GM10248 (cell line): ENCODE data around the gene LAPTM5.
A peak's percentile ranks its signal among the peaks of the same experiment; 100 is the strongest.

Experiments
- CTCF ChIA-PET: fragments of 300-600 bp; sonication (Branson Sonifier 250); formaldehyde crosslinking; extraction: SDS; loops from one replicate; lab custom pipeline; 2021; ENCODE audit warnings: antibody characterized with exemption; lab: Yijun Ruan, JAX
- POLR2A ChIA-PET: fragments of 350-650 bp; sonication (Branson Sonifier 250); formaldehyde crosslinking; extraction: SDS; loops from one replicate; lab custom pipeline; 2020; ENCODE audit warnings: antibody characterized with exemption; lab: Yijun Ruan, JAX
- DNase-seq: peaks from one replicate; pipeline ENCODE4 v3.0.0; 2012; ENCODE audit errors: extremely low spot score
- TF ChIP-seq, protein P1 (sequence below): IDR thresholded peaks from 2 replicates; pipeline ENCODE4 v1.5.1; 2012; ENCODE audit warnings: mild to moderate bottlenecking, low read depth; ENCODE audit errors: extremely low read depth, missing control alignments, control extremely low read depth

Gene LAPTM5

DNA sequence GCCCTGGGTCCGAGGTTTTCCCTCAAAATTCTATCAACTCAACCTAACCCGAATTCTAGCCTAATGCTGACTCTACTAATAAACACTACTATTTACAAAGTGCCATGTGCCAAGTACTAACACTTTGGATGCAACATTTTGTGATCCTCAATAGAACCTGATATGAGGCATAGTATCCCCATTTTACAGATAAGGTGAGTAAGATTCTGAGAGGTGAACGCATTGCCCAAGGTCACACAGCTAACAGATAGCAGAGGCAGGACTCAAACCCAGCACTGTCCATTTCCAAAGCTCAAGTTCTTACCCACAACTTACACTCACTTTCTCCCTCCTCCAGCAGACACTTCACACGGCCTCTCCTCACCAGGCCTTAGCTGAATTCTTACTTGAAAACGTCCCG is 46.0 kb upstream of the LAPTM5 start:
- DNase-seq, result no peak
- ChIA-PET POLR2A (no interaction called here), CTCF (interaction anchor here (0.9 to 15.9 kb wide), 14 partner anchors 11 to 122 kb away, joined by 3 to 246 read pairs (median 10); partner anchors contain the start of gene SDC3)
- TF ChIP-seq, protein P1, sequence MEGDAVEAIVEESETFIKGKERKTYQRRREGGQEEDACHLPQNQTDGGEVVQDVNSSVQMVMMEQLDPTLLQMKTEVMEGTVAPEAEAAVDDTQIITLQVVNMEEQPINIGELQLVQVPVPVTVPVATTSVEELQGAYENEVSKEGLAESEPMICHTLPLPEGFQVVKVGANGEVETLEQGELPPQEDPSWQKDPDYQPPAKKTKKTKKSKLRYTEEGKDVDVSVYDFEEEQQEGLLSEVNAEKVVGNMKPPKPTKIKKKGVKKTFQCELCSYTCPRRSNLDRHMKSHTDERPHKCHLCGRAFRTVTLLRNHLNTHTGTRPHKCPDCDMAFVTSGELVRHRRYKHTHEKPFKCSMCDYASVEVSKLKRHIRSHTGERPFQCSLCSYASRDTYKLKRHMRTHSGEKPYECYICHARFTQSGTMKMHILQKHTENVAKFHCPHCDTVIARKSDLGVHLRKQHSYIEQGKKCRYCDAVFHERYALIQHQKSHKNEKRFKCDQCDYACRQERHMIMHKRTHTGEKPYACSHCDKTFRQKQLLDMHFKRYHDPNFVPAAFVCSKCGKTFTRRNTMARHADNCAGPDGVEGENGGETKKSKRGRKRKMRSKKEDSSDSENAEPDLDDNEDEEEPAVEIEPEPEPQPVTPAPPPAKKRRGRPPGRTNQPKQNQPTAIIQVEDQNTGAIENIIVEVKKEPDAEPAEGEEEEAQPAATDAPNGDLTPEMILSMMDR, result no peak

DNA sequence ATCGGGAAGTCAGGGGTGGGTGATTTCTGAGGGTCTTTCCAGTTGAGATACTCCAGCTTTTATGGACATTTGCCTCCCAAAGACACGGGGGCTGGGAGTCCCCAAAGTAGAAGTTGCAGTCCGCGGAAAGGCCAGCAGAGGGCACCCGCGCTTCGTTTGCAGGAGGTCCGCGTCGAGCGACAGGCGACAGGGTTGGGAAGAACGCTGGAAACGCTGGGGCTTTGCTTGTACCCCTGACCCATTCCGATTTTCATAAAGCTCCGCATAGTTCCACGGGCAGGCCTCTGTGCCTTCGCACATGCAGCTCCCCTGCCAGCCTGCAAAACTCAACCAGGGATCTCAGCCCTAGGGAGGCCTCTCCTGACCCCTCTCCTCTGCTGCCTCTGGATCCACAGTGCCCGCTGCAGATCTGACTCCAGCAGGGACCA is 44.2 kb upstream of the LAPTM5 start:
- CTCF ChIA-PET, result interaction anchor here (0.7 to 15.9 kb wide), 50 partner anchors 9 to 269 kb away, joined by 3 to 246 read pairs (median 6); partner anchors contain the start of genes MATN1 and SDC3

DNA sequence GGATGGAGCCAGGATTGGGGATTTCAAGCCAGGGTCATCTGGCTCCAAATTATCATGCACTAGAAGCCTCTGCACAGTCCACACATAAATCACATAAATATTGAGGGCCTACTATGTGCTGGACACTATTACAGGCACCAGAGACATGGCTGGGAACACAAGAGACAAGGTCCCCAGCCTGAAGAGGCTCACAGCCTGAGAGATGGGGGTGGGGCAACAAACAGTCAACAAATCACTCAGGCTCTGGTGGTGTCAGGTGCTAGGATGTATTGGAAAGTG is 41.6 kb upstream of the LAPTM5 start:
- no peak for DNase-seq
- TF ChIP-seq, protein P1, result no peak
- CTCF ChIA-PET, result interaction anchor here (1.4 to 15.9 kb wide), 3 partner anchors 17 to 127 kb away, joined by 3 to 246 read pairs (median 245); partner anchors contain the start of gene SDC3
- POLR2A ChIA-PET, result no interaction called here

More for the DNA sequence above, 44.2 kb upstream of the LAPTM5 start:
- POLR2A ChIA-PET, result no interaction called here
- TF ChIP-seq, protein P1, result peak; percentile 97
- peak; percentile 76 for DNase-seq

DNA sequence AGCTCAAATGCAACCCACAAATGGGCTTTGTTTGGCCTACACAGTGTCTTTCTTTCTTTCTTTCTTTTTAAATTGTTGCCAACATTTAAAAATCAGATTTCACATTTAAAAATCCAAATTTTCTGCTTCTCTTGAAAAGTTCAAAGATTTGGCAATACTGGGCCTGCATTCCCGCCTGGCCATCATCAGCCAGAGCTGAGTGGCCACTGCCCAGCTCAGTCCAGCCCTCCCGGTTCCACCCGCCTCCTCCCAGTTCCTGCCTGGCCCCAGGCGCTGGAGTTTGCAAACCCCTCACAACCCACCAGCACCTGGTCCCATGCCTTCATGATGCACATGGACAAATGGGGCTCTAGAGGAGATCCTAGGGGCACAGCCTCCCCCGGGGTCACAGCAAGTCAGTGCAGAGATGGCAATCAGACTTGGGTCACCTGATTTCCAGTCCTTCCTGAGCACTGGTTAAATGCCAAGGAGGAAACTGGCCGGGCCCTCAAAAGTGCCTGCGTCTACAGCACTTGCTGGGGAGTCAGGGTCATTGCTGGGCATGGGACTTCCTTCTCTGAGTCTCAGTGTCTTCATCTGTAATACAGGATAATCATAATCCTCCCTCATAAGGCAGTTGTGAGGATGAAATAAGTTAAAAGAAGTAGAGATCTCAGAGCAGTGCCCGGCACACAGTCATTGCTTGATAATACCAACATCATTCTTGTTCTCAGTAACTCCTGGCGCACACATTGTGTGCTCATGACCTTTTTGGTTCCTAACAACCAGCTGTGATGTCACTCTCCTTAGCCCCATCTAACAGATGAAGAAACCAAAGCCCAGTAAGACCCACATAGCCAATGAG is 41.0 kb upstream of the LAPTM5 start:
- no peak for DNase-seq
- POLR2A ChIA-PET, result no interaction called here
- TF ChIP-seq, protein P1, result no peak
- CTCF ChIA-PET, result interaction anchor here (1.0 to 15.9 kb wide), 5 partner anchors 12 to 127 kb away, joined by 3 to 245 read pairs (median 3); no protein-coding TSS in a partner anchor

DNA sequence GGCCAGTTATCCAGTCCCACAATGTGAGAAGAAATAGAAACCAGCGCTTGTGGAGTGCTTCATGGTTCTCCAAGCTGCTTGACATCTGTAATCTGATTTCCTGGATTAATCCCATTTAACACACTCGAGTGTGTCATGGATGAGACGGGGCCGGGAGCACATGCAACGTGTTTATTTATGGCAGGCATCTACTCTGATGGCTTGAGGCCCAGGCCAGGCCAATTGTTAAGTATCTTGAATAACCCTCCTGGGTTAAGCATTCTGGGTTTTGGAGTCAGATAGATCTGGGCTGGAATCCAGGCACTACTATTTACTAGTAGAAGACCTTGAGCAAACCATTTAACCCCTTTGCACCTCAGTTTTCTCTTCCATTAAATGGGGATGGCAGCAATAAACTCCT is 37.5 kb upstream of the LAPTM5 start:
- DNase-seq, result no peak
- TF ChIP-seq, protein P1, result no peak
- CTCF ChIA-PET, result interaction anchor here (1.2 to 4.3 kb wide), 3 partner anchors 12 to 119 kb away, joined by 3 to 36 read pairs (median 9); no protein-coding TSS in a partner anchor
- POLR2A ChIA-PET, result no interaction called here

DNA sequence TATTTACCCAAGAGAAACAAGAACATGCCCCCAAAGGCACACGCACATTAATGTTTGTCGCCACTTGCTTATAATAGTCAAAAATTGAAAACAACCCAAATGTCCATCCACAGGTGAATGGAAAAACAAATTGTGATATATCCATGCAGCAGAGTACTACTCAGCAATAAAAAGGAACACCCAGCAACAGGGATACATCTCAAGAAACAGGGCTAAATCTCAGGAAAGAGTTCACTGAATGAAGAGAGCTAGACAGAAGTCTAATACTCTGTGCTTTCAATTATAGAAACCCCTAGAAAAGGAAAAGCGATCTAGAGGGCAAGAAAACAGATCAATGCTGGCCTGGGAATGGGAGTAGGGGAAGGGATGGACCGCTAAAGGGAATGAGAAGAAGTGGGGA is 36.7 kb upstream of the LAPTM5 start:
- POLR2A ChIA-PET, result no interaction called here
- CTCF ChIA-PET, result interaction anchor here (1.3 to 4.3 kb wide), 5 partner anchors 8 to 46 kb away, joined by 3 to 36 read pairs (median 3); no protein-coding TSS in a partner anchor
- TF ChIP-seq, protein P1, result no peak
- no peak for DNase-seq
